LNCaP clone FGC (cell line): Measurements from ENCODE around the gene SPRED2.

Source experiments
- DNase-seq: peaks from one replicate; pipeline ENCODE4 v3.0.0-alpha.2; 2011; ENCODE audit warnings: low read depth
- H3K4me3 ChIP-seq: 2 replicates; pipeline ENCODE4 v1.5.1; 2011; ENCODE audit warnings: mild to moderate bottlenecking, low read depth, low read length, control low read depth
- TF ChIP-seq, protein P1 (sequence below): IDR thresholded peaks from 2 replicates; pipeline ENCODE4 v1.5.1; 2012; ENCODE audit warnings: mild to moderate bottlenecking; ENCODE audit not compliant: control insufficient read depth, insufficient read depth; ENCODE audit errors: extremely low read depth

SPRED2 gene

DNA sequence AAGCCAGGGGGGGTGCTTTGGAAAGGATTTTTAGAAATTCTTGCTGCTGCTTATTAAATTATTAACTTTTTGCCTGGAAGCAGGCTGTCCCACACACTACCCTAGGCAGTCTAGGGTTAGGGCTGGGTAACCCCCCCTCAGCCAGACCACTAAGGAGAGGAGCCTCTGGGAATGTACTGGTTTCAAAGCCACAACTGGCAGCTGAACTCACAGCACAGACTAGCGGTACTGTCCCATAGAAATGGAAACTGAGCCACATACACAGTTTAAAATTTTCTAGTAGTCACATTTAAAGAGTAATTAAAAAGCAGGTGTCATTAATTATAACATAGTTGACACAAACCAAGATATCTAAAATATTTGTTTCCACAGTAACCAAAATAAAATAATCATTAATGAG lies 50.1 kb downstream of the SPRED2 start:
- TF ChIP-seq, protein P1, sequence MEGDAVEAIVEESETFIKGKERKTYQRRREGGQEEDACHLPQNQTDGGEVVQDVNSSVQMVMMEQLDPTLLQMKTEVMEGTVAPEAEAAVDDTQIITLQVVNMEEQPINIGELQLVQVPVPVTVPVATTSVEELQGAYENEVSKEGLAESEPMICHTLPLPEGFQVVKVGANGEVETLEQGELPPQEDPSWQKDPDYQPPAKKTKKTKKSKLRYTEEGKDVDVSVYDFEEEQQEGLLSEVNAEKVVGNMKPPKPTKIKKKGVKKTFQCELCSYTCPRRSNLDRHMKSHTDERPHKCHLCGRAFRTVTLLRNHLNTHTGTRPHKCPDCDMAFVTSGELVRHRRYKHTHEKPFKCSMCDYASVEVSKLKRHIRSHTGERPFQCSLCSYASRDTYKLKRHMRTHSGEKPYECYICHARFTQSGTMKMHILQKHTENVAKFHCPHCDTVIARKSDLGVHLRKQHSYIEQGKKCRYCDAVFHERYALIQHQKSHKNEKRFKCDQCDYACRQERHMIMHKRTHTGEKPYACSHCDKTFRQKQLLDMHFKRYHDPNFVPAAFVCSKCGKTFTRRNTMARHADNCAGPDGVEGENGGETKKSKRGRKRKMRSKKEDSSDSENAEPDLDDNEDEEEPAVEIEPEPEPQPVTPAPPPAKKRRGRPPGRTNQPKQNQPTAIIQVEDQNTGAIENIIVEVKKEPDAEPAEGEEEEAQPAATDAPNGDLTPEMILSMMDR = no peak
- DNase-seq = no peak
- no peak overlapping the region for H3K4me3 ChIP-seq

DNA sequence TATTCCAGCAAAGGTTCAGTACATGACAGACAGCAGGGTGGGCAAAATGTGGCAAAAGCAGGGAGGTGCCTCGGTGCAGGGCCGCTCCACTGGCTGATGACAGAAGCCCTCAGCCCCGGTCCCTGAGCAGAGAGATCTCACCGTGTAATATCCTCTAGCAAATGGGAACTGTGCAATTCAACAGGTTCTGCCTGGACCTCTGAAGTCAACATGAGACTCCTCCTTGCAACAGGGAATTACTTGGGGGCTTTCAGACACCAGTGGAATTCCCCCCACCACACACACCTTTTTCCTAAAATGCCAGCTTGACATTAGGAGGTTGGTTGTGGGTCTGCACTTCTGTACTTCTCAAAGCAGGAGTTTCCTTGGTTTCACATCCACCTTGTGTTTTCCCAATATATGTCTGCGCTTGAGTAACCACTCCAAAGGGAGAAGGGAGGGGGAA lies 50.8 kb downstream of the SPRED2 start:
- no peak overlapping the region for H3K4me3 ChIP-seq
- DNase-seq = no peak
- TF ChIP-seq, protein P1 = no peak

DNA sequence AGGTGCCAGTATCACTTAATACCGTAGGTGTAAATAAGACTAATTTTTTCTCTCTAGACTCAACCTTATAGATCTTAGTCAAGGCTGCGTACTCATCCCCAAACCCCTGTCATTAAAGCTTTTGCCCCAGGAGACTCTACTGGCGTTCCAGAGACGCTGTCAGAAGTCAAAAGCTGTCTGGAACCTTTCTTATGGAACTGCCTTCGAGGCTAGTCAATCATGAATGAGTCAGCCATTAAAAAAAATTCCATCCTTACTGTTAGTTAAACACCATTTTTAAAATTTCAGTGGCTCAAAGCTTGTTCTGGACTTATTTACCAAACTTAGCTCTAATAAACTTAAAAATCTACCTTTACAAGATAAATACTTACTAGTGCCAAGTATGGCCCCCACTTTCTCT lies 52.1 kb downstream of the SPRED2 start:
- TF ChIP-seq, protein P1 = no peak
- DNase-seq = no peak
- H3K4me3 ChIP-seq = no peak overlapping the region

DNA sequence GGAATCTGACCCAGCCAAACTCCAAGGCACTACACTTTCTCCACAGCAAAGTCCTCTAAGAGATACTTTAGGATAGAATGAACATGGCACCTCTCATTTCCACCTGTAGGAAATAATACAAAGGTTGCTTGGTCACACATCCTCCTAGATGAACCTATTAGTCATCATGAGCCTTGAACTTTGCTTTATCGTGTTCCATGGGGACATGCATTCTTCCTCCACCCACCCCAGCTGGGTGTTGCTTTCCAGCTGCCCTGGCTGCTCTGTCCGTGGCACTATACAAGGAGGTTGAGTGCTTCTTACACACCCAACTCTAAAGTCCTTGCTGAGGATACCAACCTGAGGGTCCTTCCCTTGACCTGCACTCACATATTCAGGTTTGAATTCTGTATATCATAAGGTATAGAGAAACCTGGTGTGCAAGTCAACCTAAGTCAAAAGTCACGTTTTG lies 52.7 kb downstream of the SPRED2 start:
- TF ChIP-seq, protein P1 = no peak
- no peak overlapping the region for H3K4me3 ChIP-seq
- DNase-seq = no peak

DNA sequence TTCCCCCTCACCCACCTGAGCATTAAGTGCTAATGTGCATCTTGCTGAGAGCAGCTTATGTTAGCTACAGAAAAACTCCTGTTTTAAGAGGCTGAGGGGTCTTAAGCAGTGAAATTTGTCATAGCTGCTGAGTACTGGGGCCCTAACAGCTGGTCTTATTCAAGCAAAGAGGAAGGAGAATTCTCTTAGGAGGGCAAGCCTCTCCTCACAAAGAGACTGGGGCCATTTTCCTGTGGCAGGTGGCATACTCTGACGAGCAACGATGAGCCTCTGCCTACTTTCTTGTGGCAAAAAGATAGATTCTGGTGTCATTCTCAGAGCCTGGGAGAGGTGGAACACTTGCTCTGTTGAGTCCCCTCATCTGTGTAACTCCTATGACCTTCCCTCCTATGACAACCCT lies 53.2 kb downstream of the SPRED2 start:
- DNase-seq = no peak
- no peak overlapping the region for H3K4me3 ChIP-seq
- TF ChIP-seq, protein P1 = no peak

DNA sequence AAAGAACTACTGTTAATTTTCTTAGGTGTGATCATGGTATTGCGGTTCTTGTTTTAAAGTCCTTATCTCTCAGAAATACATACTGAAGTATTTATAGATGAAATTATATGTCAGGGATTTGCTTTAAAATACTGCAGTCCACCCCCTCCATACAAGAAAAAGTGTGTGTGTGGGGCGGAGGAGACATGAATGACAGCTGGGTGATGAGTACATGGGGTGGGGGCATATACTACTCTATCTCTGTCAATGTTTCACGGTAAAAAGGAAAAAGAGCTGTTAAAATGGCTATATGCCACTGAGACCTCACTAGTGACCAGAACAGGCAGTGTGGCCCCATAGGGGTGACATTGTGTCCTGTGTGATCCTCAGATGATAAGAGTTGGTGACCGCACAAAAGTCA lies 54.1 kb downstream of the SPRED2 start:
- no peak for DNase-seq
- TF ChIP-seq, protein P1 = no peak
- H3K4me3 ChIP-seq = no peak overlapping the region

DNA sequence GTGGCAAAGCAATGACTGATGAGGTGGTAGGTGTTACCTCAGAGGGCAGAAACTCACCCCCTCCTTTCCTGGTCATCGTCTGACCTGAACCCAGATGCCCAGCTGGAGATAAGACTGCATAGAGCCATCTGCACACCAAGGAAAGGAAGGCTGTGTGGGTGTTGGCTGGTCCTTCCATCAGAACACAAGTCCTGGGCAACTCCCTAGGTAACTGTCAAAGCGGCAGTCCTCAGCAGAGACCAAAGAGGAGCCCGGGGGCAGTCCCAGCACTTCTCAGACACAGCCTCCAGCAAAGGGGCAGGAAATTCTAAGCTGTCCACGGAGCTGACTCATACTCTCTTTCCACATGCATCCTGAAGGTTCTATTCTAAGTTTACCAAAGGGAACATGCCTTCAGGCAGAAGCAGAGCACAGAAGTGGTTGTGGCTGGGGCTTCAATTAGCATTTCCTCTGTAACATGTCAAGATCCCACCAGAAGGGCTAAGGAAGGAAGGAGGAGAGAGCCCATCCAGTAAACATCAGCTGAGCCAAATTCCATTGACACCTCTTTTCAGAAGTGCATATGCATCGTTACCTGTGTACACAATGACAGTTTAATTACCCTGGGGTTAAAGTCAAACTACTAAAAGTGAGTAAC lies 54.7 kb downstream of the SPRED2 start:
- H3K4me3 ChIP-seq = no peak overlapping the region
- TF ChIP-seq, protein P1 = no peak
- DNase-seq = no peak
